Muscle layer of duodenum (tissue), 2 donors: ENCODE measurements around the gene COQ2.
"Not testable (repeated sequence)": the region's sequence is repeated elsewhere in the genome, so short reads cannot be mapped to it uniquely, and the experiment has no call there.

Source experiments
- H3K27ac ChIP-seq: one replicate; pipeline ENCODE4 v1.7.0; 2013; ENCODE audit warnings: mild to moderate bottlenecking, low read length
- H3K27me3 ChIP-seq: one replicate; pipeline ENCODE4 v1.7.0; 2013; ENCODE audit warnings: low read depth, mild to moderate bottlenecking, control low read depth, low read length
- H3K36me3 ChIP-seq, 2 donors: one replicate each; pipeline ENCODE4 v1.7.0; 2013; ENCODE audit warnings: low read length in 2 of 2, control low read depth in 1 of 2, mild to moderate bottlenecking in 1 of 2; ENCODE audit not compliant: insufficient read depth in 2 of 2, control insufficient read depth in 1 of 2
- H3K4me1 ChIP-seq, 2 donors: one replicate each; pipeline ENCODE4 v1.7.0; 2013; ENCODE audit warnings: low read length in 2 of 2, mild to moderate bottlenecking in 2 of 2, control low read depth in 1 of 2, moderate library complexity in 1 of 2; ENCODE audit not compliant: insufficient read depth in 2 of 2, control insufficient read depth in 1 of 2
- H3K4me3 ChIP-seq, 2 donors: one replicate each; pipeline ENCODE4 v1.7.0; 2013; ENCODE audit warnings: low read length in 2 of 2, low read depth in 1 of 2, mild to moderate bottlenecking in 1 of 2
- H3K9me3 ChIP-seq, 2 donors: one replicate each; pipeline ENCODE4 v1.7.0; 2013; ENCODE audit warnings: low read length in 2 of 2, control low read depth in 1 of 2, mild to moderate bottlenecking in 1 of 2; ENCODE audit not compliant: control insufficient read depth in 1 of 2
- donor health status: healthy.

COQ2 gene, protein sequence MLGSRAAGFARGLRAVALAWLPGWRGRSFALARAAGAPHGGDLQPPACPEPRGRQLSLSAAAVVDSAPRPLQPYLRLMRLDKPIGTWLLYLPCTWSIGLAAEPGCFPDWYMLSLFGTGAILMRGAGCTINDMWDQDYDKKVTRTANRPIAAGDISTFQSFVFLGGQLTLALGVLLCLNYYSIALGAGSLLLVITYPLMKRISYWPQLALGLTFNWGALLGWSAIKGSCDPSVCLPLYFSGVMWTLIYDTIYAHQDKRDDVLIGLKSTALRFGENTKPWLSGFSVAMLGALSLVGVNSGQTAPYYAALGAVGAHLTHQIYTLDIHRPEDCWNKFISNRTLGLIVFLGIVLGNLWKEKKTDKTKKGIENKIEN

DNA sequence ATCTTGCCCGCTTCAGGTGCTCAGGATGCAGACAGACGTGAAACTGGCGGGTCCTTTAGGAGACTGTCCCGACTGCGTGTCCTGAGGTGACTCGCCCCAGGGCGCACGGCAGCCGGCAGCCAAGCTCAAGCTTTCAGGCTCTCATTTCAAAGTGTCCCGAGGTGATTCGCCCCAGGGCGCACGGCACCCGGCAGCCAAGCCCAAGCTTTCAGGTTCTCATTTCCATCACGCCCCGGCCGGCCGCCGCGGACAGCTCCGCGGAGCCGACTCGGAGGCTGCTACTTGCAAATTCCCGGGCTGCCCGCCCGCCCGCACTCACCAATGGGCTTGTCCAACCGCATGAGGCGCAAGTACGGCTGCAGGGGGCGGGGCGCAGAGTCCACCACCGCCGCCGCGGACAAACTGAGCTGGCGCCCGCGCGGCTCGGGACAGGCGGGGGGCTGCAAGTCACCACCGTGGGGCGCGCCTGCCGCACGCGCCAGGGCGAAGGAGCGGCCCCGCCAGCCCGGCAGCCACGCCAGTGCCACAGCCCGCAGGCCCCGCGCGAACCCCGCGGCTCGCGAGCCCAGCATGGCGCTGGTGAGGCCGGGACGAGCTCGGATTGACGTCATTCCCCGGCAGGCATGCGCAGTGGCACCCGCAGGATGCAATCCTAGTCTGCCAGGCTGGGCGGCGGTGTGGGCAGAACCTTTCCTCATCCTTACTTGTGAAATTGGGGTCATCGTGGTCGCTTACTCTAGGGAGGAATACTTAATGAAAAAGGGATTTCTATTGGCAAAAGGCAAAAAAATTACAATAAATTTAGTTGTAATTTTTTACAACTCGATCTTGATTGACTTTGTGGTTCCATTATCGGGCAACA, at the start of gene COQ2:
COQ2 (minus strand) TSS at position 606 of the 862 bp plus-strand sequence; CDS start at position 572, 34 bp downstream.
- H3K4me1 ChIP-seq: peaks cover 0 to 9% of the 10 kb centered on the region in 2 donors

DNA sequence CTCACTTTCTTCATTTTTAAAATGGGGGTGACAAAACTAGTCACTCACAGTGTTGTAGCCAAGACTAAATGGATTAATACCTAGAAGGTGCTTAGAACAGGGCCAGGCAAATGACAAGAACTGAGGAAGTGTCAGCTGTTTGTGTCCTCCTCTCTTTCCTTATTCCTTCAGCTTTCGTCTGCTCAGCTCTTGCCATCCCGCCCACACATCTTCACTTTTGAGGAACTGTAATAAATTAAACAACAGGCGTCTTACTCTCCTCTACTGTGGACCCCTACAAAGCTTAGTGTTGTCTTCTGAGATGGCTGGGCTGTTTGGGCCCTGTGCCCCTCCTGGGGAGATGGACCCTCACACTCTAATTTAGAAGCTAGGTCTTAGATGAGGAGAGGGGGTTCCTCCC, 47.4 kb upstream of the COQ2 start:
- peaks cover 6 to 14% of the 10 kb centered on the region in 2 donors for H3K4me1 ChIP-seq
- no peaks in the 10 kb centered on the region for H3K36me3 ChIP-seq
- H3K4me3 ChIP-seq: no peak overlapping the region
- H3K27me3 ChIP-seq: no peaks in the 10 kb centered on the region
- no peak overlapping the region for H3K27ac ChIP-seq
- H3K9me3 ChIP-seq: no peaks in the 10 kb centered on the region

More for the DNA sequence above, at the start of gene COQ2:
- H3K36me3 ChIP-seq: no peaks in the 10 kb centered on the region
- peak within 1 kb of the TSS; percentile 97 for H3K27ac ChIP-seq
- peak within 1 kb of the TSS; percentile 73 to 93 for H3K4me3 ChIP-seq
- H3K27me3 ChIP-seq: no peaks in the 10 kb centered on the region
- H3K9me3 ChIP-seq: no peaks in the 10 kb centered on the region

DNA sequence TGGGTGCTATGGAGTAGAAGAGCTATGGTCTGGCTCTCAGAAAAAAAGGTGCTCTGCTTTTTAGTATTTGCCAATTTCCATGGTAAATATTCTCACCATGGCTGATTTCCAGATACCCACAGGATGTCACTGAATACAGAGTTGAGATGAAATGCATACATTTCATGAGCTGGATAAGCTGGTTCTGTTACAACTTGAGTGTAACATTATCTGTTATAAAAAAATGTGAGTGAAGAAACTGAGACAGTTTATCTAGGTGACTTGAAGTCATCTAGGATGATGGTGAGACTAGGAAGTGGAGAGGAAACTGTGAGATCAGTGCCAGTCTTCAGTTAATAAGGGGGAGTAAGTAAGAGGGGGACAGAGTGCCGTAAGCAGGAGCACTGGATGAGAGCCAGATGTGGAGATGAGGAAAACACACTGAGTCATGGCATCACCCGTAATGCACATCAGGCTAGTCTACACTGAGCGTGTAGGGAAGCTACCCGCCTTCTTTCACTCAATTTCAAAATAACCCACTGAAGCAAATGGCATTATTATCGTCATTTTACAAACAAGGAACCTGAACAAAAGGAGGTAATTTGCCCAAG, 45.0 kb upstream of the COQ2 start:
- Histone ChIP-seq H3K4me3 (no peak overlapping the region), H3K4me1 (peaks cover 0 to 5% of the 10 kb centered on the region in 2 donors), H3K27me3 (no peaks in the 10 kb centered on the region), H3K36me3 (no peaks in the 10 kb centered on the region), H3K9me3 (no peaks in the 10 kb centered on the region), H3K27ac (no peak overlapping the region)

DNA sequence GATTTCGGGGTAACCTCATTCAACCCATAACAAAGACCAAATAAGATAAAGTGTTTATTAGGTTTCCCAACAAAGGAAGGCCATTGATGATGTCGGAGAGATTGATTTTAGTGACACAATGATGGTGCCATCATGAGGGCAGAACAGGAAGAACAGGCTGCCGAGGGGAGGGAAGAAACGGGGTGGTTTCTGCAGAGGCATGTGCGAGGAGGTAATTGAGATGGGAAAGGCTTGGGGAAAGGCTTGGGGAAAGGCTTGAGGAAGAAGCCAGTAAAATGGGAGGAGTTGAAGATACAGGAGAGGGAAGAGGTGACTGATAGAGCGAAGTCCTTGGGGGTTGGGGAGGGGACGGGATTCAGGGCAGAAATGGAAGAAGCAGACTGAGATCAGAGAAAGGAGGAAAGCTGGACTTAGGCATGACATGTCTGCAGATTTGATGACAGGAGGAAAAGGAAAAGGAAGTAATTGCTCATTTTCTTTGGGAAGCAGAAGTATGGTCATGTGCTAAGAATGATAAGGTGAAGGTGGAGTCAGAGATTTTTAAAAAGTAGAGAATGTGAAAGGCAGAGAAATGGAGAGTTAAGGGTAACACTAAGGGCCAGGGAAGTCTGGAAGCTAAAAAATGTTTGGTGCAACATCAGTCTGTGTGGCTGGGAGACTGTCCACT, 44.1 kb upstream of the COQ2 start:
- Histone ChIP-seq H3K9me3 (no peaks in the 10 kb centered on the region), H3K27me3 (no peaks in the 10 kb centered on the region), H3K36me3 (no peaks in the 10 kb centered on the region), H3K27ac (no peak overlapping the region), H3K4me3 (no peak overlapping the region), H3K4me1 (no peaks in the 10 kb centered on the region)

DNA sequence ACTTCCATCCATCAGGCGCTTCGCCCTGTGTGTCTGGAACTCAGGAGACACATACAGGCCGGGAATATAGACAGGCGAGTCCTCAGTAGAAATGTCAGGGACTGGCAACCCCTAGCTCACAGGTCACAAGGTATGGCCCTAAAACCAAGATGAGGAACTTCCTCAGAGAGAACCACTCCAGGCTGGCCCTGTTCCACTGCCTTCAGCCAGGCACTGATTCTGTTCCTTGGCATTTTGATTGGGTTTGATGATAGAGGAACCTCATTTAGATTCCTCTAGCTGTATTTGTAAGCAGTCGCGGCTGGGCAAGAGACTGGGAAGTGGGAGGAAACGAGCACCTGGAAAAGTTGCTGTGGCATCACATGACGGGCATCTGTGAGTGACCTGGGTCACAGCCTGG, 41.9 kb upstream of the COQ2 start:
- Histone ChIP-seq H3K9me3 (no peaks in the 10 kb centered on the region), H3K4me3 (no peak overlapping the region), H3K4me1 (no peaks in the 10 kb centered on the region), H3K27ac (no peak overlapping the region), H3K27me3 (no peaks in the 10 kb centered on the region), H3K36me3 (no peaks in the 10 kb centered on the region)

DNA sequence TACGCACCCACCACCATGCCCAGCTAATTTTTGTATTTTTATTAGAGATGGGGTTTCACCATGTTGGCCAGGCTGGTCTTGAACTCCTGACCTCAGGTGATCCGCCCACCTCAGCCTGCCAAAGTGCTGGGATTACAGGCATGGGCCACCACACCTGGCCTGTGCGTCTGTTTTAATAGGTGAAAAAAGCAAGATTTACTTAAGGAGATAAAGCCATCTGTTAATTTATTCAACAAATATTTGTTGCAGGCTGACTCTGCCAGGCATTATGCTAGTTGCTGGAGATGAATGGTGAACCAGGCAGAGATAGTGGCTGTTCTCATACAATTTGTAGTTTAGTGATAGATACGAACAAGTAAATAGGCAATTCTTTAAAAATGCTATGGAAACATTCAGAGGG, 40.7 kb upstream of the COQ2 start:
- not testable (repeated sequence) for H3K4me1 ChIP-seq, H3K9me3 ChIP-seq, H3K36me3 ChIP-seq, H3K4me3 ChIP-seq, H3K27ac ChIP-seq, H3K27me3 ChIP-seq

DNA sequence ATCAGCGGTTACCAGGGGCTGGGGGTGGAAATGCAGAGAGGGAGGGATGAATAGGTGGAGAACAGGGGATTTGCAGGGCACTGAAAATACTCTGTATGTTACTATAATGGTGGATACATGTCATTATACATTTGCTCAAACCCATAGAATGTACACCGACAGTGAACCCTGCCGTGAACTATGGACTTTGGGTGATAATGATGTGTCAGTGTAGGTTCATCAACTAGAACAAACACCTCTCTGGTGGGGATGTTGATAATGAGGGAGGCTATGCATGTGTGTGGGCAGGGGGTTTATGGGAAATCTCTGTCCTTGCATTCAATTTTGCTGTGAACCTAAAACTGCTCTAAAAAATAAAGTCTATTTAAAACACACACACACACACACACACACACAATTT, 38.5 kb upstream of the COQ2 start:
- Histone ChIP-seq H3K27ac (no peak overlapping the region), H3K4me3 (no peak overlapping the region)

DNA sequence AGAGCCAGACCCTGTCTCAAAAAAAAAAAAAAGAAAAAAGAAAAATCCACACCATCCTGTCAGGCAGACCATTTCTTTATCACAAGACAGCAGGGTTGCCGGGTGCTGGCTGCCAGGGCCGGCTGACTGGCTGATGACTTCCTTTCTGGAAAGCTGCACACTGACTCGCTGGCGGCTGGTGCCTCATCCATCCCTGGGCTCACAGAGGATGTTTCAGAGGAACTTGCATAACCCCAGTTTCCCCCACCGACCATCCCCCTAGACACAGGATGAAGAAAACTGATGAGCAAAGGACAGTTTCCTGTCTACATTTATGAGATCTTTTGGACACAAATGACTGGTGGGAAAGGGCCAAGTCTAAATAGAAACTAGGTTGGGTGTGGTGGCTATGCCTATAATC, 36.0 kb upstream of the COQ2 start:
- no peaks in the 10 kb centered on the region for H3K4me1 ChIP-seq
- no peaks in the 10 kb centered on the region for H3K27me3 ChIP-seq
- H3K4me3 ChIP-seq: no peak overlapping the region
- H3K9me3 ChIP-seq: no peaks in the 10 kb centered on the region
- H3K36me3 ChIP-seq: no peaks in the 10 kb centered on the region
- no peak overlapping the region for H3K27ac ChIP-seq

More for the DNA sequence above, 38.5 kb upstream of the COQ2 start:
- no peaks in the 10 kb centered on the region for H3K4me1 ChIP-seq
- H3K9me3 ChIP-seq: no peaks in the 10 kb centered on the region
- no peaks in the 10 kb centered on the region for H3K36me3 ChIP-seq
- no peaks in the 10 kb centered on the region for H3K27me3 ChIP-seq

DNA sequence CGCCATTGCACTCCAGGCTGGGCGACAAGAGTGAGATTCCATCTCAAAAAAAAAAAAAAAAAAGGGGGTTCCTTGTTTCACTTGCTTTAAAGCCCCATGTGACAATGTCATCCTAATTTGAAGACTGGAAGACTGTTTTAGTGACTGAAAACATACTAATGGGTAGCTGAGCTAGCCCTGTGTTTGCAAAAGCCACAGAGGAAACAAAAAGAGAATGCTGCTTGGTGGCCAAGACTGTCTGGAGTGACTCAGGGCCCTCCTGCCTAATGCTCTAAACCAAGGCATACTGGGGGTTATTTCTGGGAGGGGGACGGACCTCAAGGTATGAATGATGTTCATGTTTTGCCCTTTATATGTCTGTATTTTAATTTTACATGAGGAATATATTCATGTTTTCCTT, 34.1 kb upstream of the COQ2 start:
- no peaks in the 10 kb centered on the region for H3K4me1 ChIP-seq
- H3K9me3 ChIP-seq: no peaks in the 10 kb centered on the region
- H3K27ac ChIP-seq: no peak overlapping the region
- H3K36me3 ChIP-seq: no peaks in the 10 kb centered on the region
- no peaks in the 10 kb centered on the region for H3K27me3 ChIP-seq
- H3K4me3 ChIP-seq: no peak overlapping the region

DNA sequence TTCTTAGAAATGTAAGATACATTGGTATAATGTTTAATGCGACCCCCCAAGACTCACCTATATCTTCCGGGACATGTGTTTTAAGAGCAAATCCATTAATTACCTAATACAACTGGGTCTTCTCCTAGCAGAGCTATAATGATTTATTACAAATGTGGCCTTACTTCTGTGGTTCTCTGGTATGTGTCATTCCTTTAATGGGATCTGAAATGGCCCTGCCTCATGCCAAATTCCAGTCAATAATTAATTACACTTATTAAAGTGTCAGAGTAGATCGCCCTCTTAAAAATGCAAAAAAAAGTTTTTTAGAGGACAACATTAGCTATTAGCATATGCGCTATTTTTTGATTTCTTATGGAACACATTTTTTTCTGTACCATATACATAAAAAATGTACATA, 33.1 kb upstream of the COQ2 start:
- no peaks in the 10 kb centered on the region for H3K9me3 ChIP-seq
- no peak overlapping the region for H3K4me3 ChIP-seq
- no peaks in the 10 kb centered on the region for H3K27me3 ChIP-seq
- no peaks in the 10 kb centered on the region for H3K4me1 ChIP-seq
- H3K27ac ChIP-seq: no peak overlapping the region
- H3K36me3 ChIP-seq: no peaks in the 10 kb centered on the region
